ENCODE measurements around the gene SPTB.

DNA sequence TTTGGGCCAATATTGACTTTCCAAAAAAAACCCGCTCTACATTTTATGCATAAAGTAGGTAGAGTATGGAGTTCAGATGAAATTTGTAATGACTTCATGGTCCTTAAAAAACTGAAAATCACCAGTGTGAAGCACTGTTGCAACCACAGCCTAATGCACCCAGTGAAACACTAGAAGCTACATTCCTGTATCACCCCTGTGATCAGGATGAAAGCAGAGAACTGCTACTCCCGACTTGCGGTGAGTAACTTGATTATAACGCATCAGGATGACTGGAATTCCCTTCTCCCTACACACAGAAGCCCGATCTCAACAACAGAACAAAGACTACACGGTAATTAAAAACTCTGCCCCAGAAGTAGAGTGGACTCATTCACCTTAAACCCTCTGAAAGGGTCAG lies 33.8 kb downstream of the SPTB start:
- TF ChIP-seq, protein P1, sequence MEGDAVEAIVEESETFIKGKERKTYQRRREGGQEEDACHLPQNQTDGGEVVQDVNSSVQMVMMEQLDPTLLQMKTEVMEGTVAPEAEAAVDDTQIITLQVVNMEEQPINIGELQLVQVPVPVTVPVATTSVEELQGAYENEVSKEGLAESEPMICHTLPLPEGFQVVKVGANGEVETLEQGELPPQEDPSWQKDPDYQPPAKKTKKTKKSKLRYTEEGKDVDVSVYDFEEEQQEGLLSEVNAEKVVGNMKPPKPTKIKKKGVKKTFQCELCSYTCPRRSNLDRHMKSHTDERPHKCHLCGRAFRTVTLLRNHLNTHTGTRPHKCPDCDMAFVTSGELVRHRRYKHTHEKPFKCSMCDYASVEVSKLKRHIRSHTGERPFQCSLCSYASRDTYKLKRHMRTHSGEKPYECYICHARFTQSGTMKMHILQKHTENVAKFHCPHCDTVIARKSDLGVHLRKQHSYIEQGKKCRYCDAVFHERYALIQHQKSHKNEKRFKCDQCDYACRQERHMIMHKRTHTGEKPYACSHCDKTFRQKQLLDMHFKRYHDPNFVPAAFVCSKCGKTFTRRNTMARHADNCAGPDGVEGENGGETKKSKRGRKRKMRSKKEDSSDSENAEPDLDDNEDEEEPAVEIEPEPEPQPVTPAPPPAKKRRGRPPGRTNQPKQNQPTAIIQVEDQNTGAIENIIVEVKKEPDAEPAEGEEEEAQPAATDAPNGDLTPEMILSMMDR (IDR thresholded peaks at IDR 0.05; ENCODE audit: insufficient read depth, low read length, poor library complexity, severe bottlenecking): no peak
- TF ChIP-seq EZH2phosphoT487 (conservative IDR thresholded peaks at IDR 0.05; ENCODE audit: low read length): no peak

Data from SU-DHL-6 (cell line).